LHCN-M2 (cell line): Measurements from ENCODE around the gene ANKS1A. TPM values are rescaled to one million over a fixed set of nuclear protein-coding genes. Genes with fewer than 3 reads are reported as not detected.

Experiments used
- DNase-seq: peaks from one replicate; pipeline ENCODE4 v3.0.0-alpha.2; 2012; ENCODE audit warnings: low read depth
- total RNA-seq: library from RNA; depleted of rRNA; stranded (reverse); fragments of >200 nt; gene quantifications from 2 replicates; pipeline ENCODE4 v1.2.3, GENCODE V29; 2014

The ANKS1A gene
- total RNA-seq, 1 experiment from 2014 or later, result 13.4 TPM

GRCh38 chr6:35068644-35069043 lies 179.6 kb downstream of the ANKS1A start:
- DNase-seq, result no peak

GRCh38 chr6:35069262-35069661 lies 180.2 kb downstream of the ANKS1A start:
- no peak for DNase-seq

GRCh38 chr6:35070111-35070510 lies 181.1 kb downstream of the ANKS1A start:
- no peak for DNase-seq

DNA sequence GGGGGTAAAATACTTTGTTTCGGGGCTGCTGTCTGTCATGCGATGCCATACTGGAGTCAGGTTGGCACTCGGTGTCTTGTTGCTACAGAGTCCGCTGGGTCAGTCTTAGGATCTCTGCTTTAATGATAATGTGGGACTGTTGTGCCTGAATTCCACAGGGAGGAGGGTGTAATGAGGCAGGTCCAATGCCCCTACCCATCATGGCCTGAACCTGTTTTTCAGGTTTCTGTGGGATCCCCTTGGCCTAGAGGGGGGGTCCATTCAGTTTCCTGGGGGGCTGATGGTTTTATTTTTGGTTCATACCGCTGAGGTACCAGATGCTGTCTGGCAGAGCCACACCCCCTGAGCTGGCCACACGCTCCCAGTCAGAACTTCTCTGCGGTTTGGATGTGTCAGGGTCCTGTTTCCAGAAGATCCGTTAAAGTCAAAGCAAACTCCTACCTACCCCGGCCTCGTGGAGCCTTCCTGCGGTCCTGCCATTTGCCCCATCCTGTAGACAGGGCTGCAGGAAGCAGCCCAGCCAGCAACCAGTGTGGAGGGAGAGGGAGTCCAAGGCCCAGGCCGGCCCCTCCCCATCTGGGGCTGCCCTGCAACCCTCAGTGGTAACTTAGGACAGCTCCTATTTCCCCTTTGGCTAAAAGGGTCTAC lies 182.4 kb downstream of the ANKS1A start:
- DNase-seq, result no peak

GRCh38 chr6:35072051-35072697 lies 183.1 kb downstream of the ANKS1A start:
- no peak for DNase-seq

DNA sequence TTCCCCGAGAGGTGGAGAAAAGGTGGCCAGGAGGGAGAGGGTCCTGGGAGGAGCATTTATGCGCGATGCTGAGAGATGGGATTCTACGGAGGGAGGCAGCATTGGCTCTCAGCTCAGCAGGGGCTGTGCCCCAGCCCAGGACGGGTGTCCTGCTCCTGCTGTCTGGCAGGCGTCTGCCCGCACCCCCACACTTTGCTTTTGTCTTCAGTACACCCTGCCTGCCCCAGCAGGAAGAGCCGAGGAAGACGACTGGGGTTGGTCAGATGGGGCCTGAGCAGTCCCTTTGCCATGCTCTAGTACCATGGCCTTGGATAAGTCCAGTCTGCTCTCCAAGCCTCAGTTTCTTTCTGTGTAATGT lies 183.6 kb downstream of the ANKS1A start:
- no peak for DNase-seq

DNA sequence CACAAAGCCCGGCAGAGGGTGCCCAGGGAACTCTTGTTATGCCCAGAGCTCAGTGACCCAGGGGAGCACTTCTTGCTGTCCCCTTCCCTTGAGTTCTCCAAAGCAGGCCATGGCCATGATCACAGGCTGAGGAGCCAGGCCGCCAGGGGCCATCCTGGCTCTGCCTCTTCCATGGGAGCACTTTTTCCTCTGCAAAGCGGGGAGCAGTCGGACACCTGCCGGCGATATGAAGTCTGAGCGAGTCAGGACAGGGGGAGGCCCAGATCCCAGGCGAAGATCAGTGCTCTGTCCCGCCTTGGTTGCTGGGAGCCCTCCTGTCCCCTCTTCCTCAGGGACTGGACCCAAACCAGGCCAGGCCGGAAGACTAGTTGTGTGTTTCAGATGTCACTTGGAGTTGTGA lies 184.2 kb downstream of the ANKS1A start:
- DNase-seq, result no peak

DNA sequence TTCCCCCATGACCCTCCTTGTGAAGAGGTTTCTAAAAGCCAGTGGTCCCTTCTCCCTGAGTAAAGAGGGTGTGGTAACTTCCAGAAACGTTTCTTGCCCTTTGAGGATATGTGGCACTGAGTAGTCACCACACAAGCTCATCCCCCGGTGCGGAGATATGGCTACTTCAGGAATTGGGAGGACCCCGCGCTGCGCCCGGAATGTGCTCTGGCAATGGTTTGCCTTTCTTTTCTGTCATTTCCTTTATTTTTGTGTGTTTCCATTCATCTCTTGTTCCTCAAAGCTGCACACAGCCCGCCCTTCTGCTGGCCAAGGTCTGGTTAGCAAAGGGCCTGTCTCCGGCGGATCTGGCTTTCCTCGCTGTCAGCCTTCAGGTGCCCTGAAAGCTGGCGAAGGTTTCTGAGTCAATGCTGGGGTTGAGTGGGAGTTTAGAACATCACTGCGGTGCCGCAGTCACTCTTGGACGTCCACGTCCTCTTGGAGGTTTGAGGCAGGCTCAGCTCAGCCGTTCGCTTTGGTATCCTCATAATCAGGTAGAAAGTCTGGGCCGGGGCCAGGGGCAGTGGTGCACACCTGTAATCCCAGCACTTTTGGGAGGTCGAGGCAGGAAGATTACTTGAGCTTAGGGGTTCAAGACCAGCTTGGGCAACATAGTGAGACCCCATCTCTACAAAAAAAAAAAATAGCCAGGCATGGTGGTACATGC lies 184.9 kb downstream of the ANKS1A start:
- no peak for DNase-seq

DNA sequence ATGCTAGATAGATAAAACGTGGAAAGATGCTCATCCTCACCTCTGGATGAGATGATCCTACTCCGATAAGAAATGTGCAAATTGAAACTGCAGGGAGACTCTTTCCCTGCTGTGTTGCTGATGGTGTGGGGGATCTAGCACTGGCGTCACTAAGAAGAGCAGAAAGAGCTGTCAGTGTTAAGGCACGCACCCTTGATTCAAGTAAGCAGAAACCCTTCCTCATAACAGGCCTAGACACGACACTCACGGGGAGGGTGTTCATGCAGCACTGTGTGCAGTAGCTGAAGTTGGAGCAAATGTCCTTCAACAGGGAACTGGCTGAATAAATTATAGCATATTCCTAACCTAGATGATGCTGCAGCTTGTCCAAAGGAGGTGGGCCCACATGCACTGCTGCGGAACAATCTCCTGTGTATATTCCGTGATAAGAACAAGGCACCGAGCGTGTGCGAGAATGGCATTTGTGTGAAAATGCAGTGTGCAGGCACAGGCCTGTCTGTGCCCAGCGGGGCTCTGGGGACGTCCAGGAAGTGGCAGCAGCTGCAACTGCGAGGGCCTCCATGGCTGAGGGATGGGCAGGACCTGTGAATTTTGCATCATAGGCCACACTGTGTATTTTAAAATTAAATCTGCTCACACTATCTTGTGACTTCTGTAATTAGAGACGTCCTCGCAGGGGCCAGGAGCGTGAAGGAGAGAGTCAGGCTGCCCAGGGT lies 188.1 kb downstream of the ANKS1A start:
- no peak for DNase-seq

DNA sequence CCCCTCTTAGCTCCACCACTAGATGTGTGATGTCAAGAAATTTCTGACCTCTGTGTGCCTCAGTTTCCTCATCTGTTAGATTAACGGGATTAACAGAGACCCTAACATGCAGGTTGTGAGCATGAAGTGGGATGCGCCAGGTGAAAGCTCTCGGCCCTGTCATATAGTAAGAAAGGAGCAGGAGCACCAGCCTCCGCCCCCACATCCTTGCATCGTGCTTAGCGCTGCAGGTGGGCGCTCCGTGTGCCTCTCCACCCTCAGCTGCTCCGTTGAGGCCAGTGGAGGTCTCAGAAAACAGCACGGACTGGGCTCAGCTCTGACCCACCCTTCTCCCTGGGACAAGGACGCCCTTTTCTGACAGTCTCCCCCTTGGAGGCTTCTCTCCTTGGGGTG lies 188.7 kb downstream of the ANKS1A start:
- no peak for DNase-seq

DNA sequence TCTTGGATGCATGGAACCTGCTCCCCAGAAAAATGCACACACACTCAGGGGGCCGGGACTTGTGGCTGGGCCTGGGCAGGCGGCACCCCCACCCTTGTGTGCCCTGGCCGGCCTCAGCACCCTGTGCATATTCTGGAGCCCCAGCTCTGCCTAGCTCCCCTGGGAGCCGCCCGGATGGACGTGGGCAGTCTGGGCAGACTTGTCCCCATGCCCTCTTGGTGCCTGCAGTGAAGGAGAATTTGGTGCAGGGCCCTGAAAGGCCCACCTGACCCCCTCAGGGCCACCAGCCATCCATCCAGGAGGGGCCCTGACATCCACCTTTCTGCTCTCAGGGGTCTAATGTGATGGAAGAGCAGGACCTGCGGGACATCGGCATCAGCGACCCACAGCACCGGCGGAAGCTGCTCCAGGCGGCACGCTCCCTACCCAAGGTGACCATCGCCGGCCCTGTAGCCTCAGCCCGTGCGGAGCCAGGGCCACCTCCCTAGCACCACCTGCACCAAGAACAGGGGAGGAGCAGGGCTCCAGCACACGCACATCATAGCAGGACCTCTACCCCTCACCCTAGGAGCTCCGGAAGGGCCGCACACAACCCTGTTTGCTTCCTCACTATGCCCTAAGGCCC lies 189.3 kb downstream of the ANKS1A start:
- DNase-seq, result no peak

DNA sequence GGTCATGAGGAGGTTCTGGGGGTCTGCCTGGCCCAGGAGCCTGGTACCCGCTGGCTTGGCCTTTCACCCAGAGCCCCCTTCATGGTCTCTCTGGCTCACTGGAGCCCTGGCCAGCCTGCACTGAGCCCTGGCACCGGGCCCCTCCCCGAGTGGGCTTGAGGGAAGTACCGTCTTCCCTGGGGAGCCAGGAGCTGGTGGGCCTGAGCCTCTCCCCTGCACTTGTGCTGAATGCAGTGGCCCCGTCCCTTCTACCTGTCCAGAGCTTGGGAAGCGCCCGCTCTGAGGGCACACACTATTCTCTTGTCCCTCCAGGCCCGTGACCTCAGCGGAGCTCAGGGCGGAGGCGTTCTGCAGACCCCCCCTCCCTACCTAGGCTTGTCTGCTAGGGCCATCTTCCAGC lies 189.8 kb downstream of the ANKS1A start:
- DNase-seq, result no peak

DNA sequence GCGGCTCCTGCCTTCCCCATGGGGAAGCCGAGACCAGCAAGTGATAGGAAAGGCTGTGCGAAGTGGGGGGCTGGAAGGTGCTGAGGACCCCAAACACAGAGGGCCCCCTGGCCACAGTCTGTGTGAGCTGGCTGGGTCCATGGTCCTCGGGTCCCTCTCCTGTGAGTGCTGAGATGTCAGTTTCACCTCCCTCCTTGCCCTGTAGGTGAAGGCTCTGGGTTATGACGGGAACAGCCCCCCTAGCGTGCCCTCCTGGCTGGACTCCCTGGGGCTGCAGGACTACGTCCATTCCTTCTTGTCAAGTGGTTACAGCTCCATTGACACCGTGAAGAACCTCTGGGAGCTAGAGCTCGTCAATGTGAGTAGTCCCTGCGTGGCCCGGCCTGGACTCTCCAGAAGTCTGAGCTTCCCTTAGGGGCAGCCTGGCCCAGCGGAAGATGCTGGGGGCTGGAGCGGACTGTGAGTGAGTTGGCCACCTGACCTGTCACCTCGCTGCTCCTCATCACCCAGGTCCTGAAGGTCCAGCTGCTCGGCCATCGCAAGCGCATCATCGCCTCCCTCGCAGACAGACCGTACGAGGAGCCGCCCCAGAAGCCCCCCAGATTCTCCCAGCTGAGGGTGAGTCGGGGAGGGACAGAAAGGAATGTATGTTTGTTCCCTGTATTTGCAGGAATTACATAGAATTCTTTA lies 190.4 kb downstream of the ANKS1A start:
- no peak for DNase-seq

DNA sequence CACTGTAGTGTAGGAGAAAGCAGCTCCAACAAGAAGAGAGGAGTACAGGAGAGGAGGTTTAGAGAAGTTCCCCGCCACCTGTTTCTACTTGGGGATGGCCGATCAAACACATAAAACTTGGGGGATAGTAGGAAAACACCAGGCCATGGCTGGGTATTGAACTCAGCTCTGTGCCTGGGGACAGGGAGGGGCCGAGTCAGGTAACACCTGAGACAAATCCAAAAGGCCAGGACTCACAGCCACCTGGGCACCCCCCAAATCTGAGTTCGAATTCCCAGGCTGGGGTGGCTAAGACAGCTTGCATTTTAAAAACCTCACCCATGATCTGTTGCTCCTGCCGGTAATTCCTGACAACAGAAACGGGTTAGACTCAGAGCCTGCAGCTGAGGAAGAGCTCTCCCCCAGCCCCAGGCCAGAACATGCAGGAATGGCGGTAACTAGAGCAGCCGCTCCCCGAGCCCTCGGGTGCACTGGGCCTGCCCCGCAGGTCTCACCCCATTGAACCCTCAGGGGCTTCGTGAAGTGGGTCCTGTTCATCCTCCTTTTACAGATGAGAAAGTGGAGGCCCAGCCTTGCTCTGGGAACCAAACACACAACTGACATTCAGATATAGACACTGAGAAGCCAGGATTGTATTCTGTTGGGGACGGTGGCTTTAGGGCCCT lies 191.1 kb downstream of the ANKS1A start:
- no peak for DNase-seq

DNA sequence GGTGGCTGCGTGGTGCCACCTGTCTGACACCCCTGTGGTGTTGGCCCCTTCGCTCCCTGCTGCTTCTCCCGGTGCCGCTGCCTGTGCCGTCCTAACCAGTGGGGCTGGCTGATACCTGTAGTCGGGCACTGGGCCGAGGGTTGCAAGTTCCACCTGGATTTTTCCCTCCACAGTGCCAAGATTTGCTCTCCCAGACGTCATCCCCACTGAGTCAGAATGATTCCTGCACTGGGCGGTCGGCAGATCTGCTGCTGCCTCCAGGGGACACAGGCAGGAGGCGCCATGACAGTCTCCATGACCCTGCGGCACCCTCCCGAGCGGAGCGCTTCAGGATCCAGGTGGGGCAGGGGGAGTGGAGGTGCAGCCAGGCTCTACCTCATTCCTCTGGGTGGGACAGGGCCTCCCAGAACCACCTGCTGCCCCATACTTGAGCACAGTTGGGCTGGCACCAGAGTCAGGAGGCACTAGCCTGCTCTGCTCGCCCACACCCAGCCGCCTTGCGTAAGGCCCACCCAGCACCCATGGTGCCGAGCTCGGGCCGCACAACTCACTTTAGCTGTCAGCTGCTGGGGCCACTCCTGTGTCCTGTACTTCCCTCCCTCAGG lies 191.9 kb downstream of the ANKS1A start:
- no peak for DNase-seq

DNA sequence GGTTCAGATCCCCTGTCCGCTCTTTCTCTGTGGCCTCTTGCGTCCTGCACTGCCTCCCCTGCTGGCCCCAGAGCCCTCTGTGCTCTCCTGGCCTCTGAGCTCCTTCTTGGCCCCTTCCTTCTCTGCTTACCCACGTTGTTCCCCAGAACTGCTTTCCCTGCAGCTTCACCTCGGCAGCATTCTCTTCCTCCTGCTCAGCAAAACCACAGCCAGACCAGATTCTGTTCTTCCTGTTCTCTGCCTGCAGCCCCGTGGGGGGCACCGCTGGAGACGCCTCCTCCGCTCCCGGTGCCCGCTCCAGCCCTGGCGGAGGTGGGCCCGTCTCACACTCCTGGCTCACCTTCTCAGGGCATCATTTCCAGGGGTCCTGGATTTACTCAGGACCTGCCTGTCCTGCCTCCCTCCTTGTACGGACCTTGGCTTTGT lies 192.4 kb downstream of the ANKS1A start:
- no peak for DNase-seq

DNA sequence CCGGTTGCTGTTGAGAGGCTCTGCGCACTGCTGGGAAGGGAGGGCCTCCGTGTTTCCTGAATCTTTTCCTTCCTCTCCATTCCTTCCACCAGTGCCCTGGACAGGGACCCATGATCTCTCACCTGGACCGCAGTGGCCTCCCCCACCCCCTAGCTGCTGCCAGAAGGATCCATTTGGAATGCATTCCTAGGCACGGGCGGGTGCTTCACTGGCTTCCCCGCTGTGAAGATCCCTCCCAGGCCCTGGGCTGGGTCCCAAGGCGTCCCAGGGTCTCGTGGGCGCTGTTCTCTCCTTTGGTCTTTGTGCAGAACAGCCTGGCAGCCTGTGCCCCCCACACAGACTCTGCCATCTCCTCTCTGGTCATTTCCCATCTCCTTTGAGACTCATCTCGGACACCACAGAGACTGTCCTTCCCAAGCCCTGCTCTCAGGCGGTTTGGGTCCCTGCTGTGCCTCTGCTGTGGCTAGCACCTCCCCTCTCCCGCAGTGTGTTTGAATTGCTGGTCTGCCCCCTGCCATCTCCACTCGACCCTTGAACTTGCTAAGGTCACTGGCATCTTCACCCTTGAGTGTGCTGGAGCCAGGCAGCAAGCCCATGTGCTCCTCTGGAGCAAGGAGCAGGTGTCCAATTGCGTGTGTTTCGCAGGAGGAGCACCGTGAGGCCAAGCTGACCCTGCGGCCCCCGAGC lies 193.1 kb downstream of the ANKS1A start:
- no peak for DNase-seq

- no peak for DNase-seq
Observed at GRCh38 chr6:35082733-35083403, 193.8 kb downstream of the ANKS1A start.

DNA sequence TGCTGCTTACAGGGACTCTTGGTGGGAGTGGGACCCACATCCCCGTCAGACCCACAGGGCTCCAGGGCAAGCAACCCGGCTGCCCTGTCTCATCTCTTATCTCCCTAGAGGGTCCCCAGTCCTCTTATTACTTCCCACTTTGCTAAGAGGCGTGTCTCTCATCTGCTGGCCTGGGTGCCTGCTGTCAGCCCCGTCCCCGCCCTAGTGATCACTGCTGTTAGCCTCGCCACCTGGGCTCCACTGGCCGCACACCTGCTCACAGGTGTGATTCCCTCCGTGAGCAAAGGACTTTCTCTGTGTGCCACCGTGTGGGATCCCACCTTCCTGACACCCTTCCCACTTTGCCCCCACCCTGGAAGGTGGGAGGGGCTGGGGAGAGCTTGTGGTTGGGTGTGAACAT lies 194.5 kb downstream of the ANKS1A start:
- DNase-seq, result no peak
